ENCODE data around the gene HMGN4.
A peak's percentile ranks its signal among the peaks of the same experiment; 100 is the strongest.

The HMGN4 gene

GRCh38 chr6:26553635-26554446, 15.7 kb downstream of the HMGN4 start:
- TF ChIP-seq, protein P1, sequence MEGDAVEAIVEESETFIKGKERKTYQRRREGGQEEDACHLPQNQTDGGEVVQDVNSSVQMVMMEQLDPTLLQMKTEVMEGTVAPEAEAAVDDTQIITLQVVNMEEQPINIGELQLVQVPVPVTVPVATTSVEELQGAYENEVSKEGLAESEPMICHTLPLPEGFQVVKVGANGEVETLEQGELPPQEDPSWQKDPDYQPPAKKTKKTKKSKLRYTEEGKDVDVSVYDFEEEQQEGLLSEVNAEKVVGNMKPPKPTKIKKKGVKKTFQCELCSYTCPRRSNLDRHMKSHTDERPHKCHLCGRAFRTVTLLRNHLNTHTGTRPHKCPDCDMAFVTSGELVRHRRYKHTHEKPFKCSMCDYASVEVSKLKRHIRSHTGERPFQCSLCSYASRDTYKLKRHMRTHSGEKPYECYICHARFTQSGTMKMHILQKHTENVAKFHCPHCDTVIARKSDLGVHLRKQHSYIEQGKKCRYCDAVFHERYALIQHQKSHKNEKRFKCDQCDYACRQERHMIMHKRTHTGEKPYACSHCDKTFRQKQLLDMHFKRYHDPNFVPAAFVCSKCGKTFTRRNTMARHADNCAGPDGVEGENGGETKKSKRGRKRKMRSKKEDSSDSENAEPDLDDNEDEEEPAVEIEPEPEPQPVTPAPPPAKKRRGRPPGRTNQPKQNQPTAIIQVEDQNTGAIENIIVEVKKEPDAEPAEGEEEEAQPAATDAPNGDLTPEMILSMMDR (IDR thresholded peaks at IDR 0.05; ENCODE audit: low read depth, low read length) = no peak
- peak; percentile 79 for DNase-seq (ENCODE audit: extremely low read depth, low read depth)

- DNase-seq (ENCODE audit: extremely low read depth, low read depth) = no peak
These were observed 16.2 kb downstream of the HMGN4 start for GRCh38 chr6:26554447-26554696.

DNA sequence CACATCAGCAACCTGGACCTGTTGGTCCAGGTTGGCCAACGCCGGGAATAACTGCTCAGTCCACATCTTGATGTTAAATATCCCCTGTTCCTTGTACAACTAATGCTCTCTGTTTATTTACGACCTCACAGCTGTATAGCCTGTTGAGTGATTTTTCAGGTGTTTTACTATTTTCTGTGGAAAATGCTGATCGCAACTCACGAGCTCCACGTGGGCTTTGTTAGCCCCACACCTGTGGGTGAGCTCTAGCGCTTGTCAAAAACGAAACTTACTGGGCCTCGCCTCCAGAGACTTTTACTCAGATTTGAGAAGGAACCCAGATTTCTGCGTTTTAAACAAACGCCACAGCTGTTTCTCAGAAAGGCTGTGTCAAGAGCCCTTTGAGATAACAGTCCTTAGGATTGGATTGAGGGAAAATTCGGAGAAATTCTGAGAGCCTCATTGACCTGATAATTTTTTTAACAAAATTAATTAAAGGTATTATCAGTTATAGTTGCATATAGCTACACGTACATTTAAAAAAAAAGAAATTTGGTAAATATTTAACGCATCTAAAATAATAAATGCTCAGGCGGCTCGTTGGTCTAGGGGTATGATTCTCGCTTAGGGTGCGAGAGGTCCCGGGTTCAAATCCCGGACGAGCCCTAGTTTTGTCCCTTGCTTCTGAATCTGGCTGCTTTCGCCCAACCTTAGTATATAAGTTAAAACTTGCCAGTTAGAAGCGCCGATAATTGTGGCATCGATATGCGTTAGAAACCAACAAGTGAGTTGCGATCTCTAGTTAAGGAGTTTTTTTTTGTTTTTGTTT, 16.7 kb downstream of the HMGN4 start:
- no peak for DNase-seq (ENCODE audit: extremely low read depth, low read depth)
- TF ChIP-seq, protein P1 (IDR thresholded peaks at IDR 0.05; ENCODE audit: low read depth, low read length) = no peak

More at GRCh38 chr6:26554447-26554696, 16.2 kb downstream of the HMGN4 start:
- TF ChIP-seq, protein P1 (IDR thresholded peaks at IDR 0.05; ENCODE audit: low read depth, low read length) = no peak

- TF ChIP-seq, protein P1 (IDR thresholded peaks at IDR 0.05; ENCODE audit: low read depth, low read length) = no peak
- DNase-seq (ENCODE audit: extremely low read depth, low read depth) = no peak
These were observed 17.5 kb downstream of the HMGN4 start for GRCh38 chr6:26555505-26556262.

- peak; percentile 83 for DNase-seq (ENCODE audit: extremely low read depth, low read depth)
- TF ChIP-seq, protein P1 (IDR thresholded peaks at IDR 0.05; ENCODE audit: low read depth, low read length) = no peak
These were observed 18.3 kb downstream of the HMGN4 start for GRCh38 chr6:26556263-26557070.

GRCh38 chr6:26561533-26562466, 23.6 kb downstream of the HMGN4 start:
- TF ChIP-seq, protein P1 (IDR thresholded peaks at IDR 0.05; ENCODE audit: low read depth, low read length) = no peak
- no peak for DNase-seq (ENCODE audit: extremely low read depth, low read depth)

Measured in AG09319 (cell line).